Omental fat pad (tissue), 4 donors: ENCODE results near the gene MAML1. TPM values are rescaled to one million over a fixed set of nuclear protein-coding genes. Genes with fewer than 3 reads are reported as not detected.

Source experiments
- ATAC-seq: fragments of 150-250 bp; one replicate; pipeline ENCODE4 v1.9.1; 2016; ENCODE audit warnings: mild to moderate bottlenecking, moderate library complexity; ENCODE audit not compliant: low FRiP score
- DNase-seq: peaks from one replicate; pipeline ENCODE4 v3.0.0-alpha.2; 2019; ENCODE audit warnings: low spot score
- CTCF ChIP-seq, 3 donors: fragments of 450-650 bp; IDR thresholded peaks; one replicate each; pipeline ENCODE4 v1.5.1; 2016 to 2017; ENCODE audit warnings: antibody characterized with exemption in 3 of 3, mild to moderate bottlenecking in 3 of 3, moderate library complexity in 2 of 3
- total RNA-seq, 4 donors: library from RNA; depleted of rRNA; stranded (reverse); fragments of >200 nt; gene quantifications; one replicate each; pipeline ENCODE4 v1.1.0, GENCODE V29; 2016

Gene MAML1
- total RNA-seq, 4 donors from 2014 or later: 12.6 to 28.1 (median 21.1) TPM

- DNase-seq (no peak), ATAC-seq (no peak)
- no peak for TF ChIP-seq CTCF (IDR thresholded peaks at IDR 0.05)
Observed at GRCh38 chr5:179767496-179768100, 35.0 kb downstream of the MAML1 start.

GRCh38 chr5:179768326-179769085, 35.9 kb downstream of the MAML1 start:
- DNase-seq (no peak), ATAC-seq (no peak)
- no peak for TF ChIP-seq CTCF (IDR thresholded peaks at IDR 0.05)

- DNase-seq: no peak
- no peak for ATAC-seq
- TF ChIP-seq CTCF (IDR thresholded peaks at IDR 0.05): no peak
Observed at GRCh38 chr5:179769271-179769670, 36.6 kb downstream of the MAML1 start.

- no peak for ATAC-seq
- TF ChIP-seq CTCF (IDR thresholded peaks at IDR 0.05): no peak
- no peak for DNase-seq
Observed at GRCh38 chr5:179769796-179770195, 37.2 kb downstream of the MAML1 start.

- DNase-seq: no peak
- TF ChIP-seq CTCF (IDR thresholded peaks at IDR 0.05): no peak
- ATAC-seq: no peak
Observed at GRCh38 chr5:179771311-179771895, 38.8 kb downstream of the MAML1 start.

GRCh38 chr5:179772351-179772750, 39.7 kb downstream of the MAML1 start:
- DNase-seq (no peak), ATAC-seq (no peak)
- TF ChIP-seq CTCF (IDR thresholded peaks at IDR 0.05): no peak

GRCh38 chr5:179773686-179774040, 41.0 kb downstream of the MAML1 start:
- ATAC-seq (no peak), DNase-seq (no peak)
- no peak for TF ChIP-seq CTCF (IDR thresholded peaks at IDR 0.05)
